GM15510 (cell line): ENCODE measurements around the gene DTD2.

Source experiments
- POLR2A ChIP-seq: IDR thresholded peaks from 3 replicates; pipeline ENCODE4 v1.6.1; 2011; ENCODE audit warnings: borderline replicate concordance; ENCODE audit not compliant: insufficient read length; ENCODE audit errors: extremely low read depth

Gene DTD2

DNA sequence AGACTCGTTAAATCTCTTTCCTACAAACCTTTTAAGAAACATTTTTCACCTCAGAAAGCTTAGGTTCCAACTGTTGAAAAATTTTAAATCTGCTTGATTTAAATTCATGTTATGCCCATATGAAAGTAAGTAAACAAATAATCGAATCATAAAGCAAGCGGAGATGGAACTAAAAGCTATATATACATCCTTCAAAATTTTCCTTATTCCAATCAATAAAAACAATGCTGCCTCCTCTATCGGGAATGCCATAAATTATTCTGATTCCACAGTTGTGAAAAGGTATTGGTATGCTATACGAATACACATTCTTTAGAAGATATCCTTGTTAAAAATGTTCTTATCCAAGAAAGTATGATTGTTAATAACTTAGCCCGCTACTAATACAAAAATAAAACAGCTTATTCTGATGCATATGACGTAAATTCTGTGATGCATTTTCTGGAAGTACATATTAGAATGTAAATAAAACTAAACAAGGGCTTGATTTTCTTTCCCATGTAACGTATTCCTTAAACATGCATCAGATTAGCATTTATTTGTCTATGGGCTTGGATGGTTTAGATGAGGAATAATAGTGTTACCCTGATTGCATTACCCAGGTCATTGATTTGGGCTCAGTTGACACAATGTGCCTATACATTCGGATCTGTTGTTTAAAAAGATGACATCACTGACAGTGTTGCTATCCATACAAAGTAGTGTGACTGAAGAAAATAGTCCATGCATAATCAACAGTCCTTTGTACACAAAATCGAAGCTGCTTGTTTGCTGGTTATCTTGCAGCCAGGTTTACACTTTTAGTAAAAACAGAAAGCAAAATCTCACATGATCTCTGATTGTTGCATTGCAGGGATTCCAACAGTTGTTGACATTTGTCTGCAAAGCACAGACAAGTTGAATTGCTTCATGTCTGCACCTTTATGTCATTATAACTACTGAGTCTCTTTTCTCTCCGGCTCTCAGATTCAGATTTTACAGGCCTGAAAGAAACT lies 656 bp upstream of the DTD2 start:
- TF ChIP-seq POLR2A, result no peak

DNA sequence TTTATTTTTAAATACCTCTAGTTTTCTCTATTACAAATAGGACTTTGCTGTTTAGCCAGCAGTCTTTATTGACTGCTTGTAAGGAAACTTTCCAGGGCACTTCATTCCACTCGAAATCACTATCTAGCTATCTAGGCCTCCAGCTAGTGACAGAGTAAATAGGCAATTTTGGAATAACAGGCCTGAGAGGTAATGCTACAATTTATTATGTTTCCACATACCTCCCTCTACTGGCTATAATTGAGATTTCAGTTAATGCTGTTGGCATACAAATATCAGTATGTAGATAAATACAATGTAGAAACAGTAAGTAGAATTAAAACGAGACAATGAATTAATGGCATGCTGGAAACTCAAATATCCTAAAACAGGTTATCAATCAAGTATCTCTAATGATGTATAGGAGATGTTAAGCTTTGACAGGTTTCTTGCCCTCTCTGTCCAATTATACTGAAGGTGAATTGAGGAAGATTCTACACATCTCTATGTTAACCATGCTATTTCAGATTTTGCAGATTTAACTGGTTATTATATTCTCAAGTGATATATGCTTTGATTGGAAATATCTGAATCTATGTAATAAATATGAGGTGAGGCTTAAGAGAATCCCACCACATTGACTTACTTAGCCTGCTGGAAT lies 7.2 kb downstream of the DTD2 start:
- no peak for TF ChIP-seq POLR2A

DNA sequence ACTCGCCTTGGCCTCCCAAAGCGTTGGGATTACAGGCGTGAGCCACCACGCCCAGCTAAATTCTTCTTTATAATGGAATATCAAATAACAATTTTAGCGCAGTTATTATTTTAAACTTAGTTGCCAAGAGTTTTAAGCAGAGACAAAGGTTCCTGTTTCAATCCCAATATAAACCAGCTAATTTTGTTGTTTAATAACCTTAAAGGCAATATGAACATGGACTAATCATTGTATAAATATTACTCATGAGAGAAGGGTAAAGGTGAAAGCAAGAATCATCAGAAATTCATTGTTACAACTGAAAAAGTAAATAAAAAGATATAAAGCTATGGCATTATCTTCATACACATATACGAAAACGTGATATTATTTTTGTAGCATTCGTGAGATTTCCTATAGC lies 8.2 kb downstream of the DTD2 start:
- TF ChIP-seq POLR2A, result no peak

DNA sequence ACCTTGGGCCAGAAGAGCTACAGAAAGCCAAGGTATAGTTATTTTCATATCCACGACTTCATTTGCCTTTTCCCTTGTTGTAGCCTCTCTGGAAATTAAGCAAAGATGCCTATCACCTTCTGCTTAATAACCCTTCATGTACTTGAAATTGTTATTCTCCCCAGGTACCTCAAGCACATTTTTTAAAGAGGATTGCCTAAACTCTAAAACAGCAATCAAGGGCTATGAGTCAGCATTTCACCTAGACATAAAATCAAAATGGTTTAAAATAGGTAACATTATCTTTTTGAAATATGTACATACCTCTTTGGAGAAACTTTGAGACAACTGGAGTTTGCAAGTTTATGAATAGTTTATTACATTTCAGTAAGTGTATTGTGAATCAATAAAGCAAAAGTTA lies 11.6 kb downstream of the DTD2 start:
- TF ChIP-seq POLR2A, result no peak

DNA sequence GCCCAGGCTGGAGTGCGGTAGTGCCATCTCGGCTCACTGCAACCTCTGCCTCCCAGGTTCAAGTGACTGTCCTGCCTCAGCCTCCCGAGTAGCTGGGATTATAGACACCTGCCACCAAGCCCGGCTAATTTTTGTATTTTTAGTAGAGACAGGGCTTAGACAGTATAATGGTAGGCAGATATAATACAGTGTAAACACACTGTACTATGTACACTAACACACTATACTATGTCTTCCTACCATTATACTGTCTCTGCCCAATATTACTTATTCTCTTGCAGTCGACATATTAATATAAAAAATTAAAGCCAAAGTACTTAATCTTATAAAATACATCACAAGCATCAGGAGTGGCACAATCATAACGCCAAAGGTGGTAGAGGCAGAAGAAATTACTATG lies 15.0 kb downstream of the DTD2 start:
- TF ChIP-seq POLR2A, result no peak

DNA sequence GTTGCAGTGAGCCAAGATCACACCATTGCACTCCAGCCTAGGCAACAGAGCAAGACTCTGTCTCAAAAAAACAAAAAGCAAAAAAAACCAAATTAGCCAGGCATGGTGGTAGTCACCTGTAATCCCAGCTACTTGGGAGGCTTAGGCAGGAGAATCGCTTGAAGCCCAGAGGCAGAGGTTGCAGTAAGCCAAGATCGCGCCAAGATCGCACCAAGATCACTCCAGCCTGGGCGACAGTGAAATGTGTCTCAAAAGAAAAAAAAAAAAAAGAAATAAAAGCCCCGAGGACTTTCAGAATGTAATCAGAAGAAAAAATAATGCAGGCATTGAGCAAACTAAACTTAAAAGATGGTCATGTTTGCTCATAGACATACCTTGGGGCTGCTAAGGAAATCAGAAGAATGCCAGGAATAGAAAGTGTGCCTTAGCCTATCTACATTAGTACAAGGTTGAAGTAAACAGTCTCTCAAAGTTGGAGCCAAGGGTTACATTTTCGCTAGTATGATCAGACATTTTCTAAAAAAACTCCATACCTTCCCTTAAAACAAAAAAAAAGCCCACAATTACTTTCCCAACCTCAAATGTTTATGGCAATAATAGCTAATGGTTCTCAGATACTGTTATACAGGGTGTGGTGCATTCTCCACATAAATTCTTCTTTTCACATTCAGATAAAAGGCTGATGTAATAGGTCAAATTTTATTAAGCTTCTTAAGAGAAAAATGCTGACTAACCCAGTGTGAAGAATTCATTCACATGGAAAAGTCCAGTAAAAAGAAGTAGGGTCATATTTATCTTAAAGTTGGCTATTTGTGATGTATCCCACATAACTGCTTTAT lies 15.8 kb downstream of the DTD2 start:
- no peak for TF ChIP-seq POLR2A

DNA sequence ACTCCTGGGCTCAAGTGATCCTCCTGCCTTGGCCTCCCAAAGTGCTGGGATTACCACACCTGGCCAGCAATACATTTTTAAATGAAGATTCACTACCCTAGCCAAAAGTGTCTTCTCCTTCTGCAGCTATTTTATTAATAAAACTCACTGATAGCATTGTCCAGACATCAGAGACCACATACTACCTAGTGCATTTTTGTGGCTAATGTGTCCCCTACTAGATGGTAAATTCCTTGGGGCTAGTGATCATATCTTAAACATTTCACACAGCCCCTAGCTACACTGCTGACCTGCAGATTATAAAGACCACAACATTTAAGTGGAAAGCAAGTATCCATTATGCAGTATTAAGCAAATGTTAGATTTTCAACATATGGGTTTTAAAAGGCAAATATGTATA lies 17.0 kb downstream of the DTD2 start:
- no peak for TF ChIP-seq POLR2A

DNA sequence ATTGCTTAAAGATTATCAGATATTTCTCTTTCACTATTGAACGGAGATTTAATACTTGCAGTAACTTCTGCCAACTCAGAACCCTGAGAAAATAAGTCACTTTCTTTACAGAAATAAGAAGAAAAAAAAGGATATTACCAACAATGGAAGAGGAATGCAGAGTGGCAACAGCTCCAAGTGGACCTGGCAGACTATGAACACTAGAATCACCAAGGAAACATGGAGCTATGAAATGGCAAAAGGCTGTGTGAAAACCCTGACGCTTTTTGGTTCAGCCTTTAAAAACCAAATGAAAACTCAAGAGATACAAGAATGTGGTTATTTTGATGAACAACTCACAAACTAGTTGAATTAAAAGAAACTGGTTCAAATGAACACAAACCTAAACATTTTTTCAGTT lies 17.7 kb downstream of the DTD2 start:
- TF ChIP-seq POLR2A, result no peak

DNA sequence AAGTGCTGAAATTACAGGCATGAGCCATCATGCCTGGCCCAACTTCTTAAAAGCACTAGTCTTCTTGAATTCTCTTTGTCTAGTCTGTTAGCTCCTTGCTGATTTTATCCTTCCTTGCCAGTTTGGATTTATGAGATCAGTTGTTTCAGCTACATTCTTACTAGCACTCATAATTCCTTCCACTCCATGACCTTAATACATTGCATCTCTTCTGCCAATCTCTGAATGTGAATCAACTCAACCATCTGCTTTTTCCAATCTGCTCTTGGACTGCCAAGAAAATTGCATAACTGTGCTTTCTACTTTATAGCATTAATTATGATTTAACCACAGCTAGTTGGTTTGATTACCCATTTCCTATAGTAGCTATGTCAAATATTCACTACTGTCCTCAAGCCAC lies 22.0 kb downstream of the DTD2 start:
- TF ChIP-seq POLR2A, result no peak

DNA sequence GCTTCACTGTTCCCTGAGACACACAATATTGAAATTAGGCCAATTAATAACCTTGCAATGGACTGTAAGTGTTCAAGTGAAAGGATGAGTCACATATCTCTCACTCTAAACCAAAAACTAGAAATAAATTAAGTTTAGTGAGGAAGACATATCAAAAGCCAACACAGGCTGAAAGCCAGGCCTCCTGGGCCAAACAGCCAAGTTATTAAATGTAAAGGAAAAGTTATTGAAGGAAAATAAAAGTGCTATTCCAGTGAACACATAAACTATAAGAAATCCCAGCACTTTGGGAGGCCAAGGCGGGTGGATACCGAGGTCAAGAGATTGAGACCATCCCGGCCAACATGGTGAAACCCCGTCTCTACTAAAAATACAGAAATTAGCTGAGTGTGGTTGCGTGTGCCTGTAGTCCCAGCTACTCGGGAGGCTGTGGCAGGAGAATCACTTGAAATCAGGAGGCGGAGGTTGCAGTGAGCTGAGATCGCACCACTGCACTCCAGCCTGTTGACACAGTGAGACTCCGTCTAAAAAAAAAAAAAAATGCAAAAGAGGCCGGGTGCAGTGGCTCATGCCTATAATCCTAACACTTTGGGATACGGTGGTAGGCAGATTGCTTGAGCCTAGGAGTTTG lies 26.6 kb downstream of the DTD2 start:
- no peak for TF ChIP-seq POLR2A

DNA sequence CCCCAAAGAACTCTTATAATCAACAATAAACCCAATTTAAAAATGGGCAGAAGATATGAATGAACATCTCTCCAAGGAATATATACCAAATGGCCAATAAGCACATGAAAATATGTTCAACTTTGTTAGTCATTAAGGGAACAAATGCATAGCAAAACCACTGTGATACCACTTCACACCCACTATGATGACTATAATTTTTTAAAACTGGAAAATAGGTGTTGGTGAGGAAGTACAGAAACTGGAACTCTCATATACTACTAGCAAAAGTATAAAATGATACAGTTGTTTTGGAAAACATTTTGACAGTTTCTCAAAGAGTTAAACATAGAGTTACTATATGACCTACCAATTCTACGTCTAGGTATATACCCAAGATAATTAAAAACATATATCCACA lies 27.5 kb downstream of the DTD2 start:
- TF ChIP-seq POLR2A, result no peak

DNA sequence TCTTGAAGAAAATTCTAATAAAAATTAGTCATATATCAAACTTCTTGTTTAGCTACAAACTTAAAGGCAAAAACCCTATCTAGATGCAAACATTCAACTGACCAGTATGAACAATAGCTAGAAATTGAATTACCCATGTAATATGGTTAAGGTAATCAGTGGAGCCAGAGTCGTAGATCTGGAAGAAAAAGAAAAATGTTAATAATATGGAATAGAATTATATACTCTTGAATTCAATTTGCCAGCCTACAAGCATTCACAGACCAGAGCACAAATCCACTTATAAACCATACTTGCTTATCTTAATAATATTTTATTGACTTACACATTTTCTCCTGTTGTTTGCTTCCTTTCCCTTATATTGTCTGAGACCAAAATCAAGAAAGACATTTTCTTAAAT lies 29.3 kb downstream of the DTD2 start:
- TF ChIP-seq POLR2A, result no peak

DNA sequence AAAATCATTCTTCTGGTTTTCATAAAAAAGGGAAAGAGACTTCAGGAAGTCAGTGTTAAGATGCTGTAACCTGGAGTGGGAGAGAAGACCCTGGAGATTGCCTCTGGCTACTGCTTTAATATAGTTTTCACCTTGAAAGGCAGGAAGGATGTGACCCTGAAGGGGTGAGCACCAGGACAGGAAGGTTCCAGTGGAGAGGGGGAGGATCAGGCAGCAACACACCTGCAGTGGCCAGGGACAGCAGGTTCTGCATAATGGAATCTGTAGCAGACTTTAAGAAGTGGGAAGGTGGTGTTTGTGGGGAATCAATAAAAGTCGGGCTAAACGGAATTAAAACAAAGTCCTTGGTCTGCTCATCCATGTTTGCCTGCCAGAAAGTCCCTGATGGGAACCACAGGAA lies 30.6 kb downstream of the DTD2 start:
- no peak for TF ChIP-seq POLR2A

DNA sequence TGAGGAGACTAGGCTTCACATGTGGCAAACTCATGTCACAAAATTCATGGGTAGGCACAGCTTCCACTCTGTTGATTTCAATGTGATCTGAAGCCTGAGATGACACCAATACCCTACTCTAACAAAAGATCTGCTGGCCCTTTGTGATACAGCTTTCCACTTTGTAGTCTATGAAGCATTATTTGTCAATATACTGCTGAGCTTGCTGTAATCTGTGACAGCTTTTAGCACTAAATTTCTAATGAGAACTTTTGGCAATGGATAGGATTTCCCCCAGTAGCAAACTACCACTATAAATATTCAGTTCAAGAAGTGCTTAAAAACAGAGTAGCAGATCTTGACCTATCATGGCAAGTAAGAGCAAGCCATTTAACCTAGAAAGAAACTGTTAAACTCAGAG lies 31.4 kb downstream of the DTD2 start:
- no peak for TF ChIP-seq POLR2A

DNA sequence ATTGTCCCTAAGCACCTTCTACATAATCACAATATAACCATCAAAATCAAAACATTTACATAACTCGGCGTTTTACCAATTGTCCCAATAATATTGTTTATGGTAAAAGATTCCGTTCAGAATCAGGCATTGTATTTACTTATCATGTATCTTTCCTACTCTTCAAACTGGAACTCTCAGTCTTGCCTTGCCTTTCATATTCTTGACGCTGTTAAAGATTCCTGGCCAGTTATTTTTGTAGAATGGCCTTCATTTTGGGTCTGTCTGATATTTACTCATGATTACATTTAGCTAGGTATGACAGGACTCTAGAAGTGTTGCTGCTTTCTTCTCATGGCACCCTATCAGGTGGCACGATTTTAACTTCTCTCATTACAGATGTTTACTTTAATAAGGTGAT lies 36.1 kb downstream of the DTD2 start:
- TF ChIP-seq POLR2A, result no peak
